AG04449 (cell line): ENCODE results near the gene PON1.

Experiments
- CTCF ChIA-PET: fragments of 350-600 bp; formaldehyde crosslinking; extraction: SDS; loops from one replicate; lab custom pipeline; 2021; ENCODE audit warnings: antibody characterized with exemption; lab: Yijun Ruan, JAX
- POLR2A ChIA-PET: fragments of 400-600, 350-600 bp; formaldehyde crosslinking; extraction: SDS; loops from one replicate; lab custom pipeline; 2020; ENCODE audit warnings: antibody characterized with exemption, inconsistent platforms; lab: Yijun Ruan, JAX
- DNase-seq: peaks from one replicate; pipeline ENCODE4 v3.0.0-alpha.2; 2010; ENCODE audit warnings: low read depth, low spot score
- H3K4me3 ChIP-seq: 2 replicates; pipeline ENCODE4 v1.5.1; 2011; ENCODE audit warnings: low read depth, mild to moderate bottlenecking, control low read depth, low read length
- CTCF ChIP-seq: IDR thresholded peaks from one replicate; pipeline ENCODE4 v1.5.1; 2011; ENCODE audit warnings: mild to moderate bottlenecking, moderate library complexity, low read length, control low read depth, inconsistent platforms; ENCODE audit not compliant: insufficient read depth; ENCODE audit errors: missing control alignments

PON1 gene

GRCh38 chr7:95279417-95279816 lies 44.9 kb downstream of the PON1 start:
- no peak overlapping the region for H3K4me3 ChIP-seq
- CTCF ChIA-PET, result no interaction called here
- TF ChIP-seq CTCF, result no peak
- DNase-seq, result no peak
- POLR2A ChIA-PET, result no interaction called here

GRCh38 chr7:95276114-95276513 lies 48.2 kb downstream of the PON1 start:
- ChIA-PET POLR2A (no interaction called here), CTCF (interaction anchor here (1.5 kb wide), 1 partner anchor 29 kb away, joined by 3 read pairs; no protein-coding TSS in a partner anchor)
- TF ChIP-seq CTCF, result no peak
- DNase-seq, result no peak
- no peak overlapping the region for H3K4me3 ChIP-seq

GRCh38 chr7:95269640-95270039 lies 54.7 kb downstream of the PON1 start:
- ChIA-PET CTCF (no interaction called here), POLR2A (no interaction called here)
- no peak for DNase-seq
- no peak for TF ChIP-seq CTCF
- H3K4me3 ChIP-seq, result no peak overlapping the region

- DNase-seq, result no peak
- no peak overlapping the region for H3K4me3 ChIP-seq
- ChIA-PET POLR2A (no interaction called here), CTCF (no interaction called here)
- no peak for TF ChIP-seq CTCF
Observed at GRCh38 chr7:95267754-95268153, 56.6 kb downstream of the PON1 start.

- H3K4me3 ChIP-seq, result no peak overlapping the region
- POLR2A ChIA-PET, result no interaction called here
- no peak for DNase-seq
- CTCF ChIA-PET, result interaction anchor here (1.7 kb wide), 1 partner anchor 18 kb away, joined by 6 read pairs; no protein-coding TSS in a partner anchor
- no peak for TF ChIP-seq CTCF
Observed at GRCh38 chr7:95265634-95266033, 58.7 kb downstream of the PON1 start.

- no peak for TF ChIP-seq CTCF
- CTCF ChIA-PET, result no interaction called here
- DNase-seq, result no peak
- H3K4me3 ChIP-seq, result no peak overlapping the region
- POLR2A ChIA-PET, result no interaction called here
Observed at GRCh38 chr7:95264363-95264891, 59.9 kb downstream of the PON1 start.
